Measurements from ENCODE around the gene HMX1. TPM values are rescaled to one million over a fixed set of nuclear protein-coding genes. Genes with fewer than 3 reads are reported as not detected.

HMX1 gene
- polyA plus RNA-seq, 1 donor (not counting 4 experiments of a cell fraction or from before 2014, with no cell fraction given), result not detected

DNA sequence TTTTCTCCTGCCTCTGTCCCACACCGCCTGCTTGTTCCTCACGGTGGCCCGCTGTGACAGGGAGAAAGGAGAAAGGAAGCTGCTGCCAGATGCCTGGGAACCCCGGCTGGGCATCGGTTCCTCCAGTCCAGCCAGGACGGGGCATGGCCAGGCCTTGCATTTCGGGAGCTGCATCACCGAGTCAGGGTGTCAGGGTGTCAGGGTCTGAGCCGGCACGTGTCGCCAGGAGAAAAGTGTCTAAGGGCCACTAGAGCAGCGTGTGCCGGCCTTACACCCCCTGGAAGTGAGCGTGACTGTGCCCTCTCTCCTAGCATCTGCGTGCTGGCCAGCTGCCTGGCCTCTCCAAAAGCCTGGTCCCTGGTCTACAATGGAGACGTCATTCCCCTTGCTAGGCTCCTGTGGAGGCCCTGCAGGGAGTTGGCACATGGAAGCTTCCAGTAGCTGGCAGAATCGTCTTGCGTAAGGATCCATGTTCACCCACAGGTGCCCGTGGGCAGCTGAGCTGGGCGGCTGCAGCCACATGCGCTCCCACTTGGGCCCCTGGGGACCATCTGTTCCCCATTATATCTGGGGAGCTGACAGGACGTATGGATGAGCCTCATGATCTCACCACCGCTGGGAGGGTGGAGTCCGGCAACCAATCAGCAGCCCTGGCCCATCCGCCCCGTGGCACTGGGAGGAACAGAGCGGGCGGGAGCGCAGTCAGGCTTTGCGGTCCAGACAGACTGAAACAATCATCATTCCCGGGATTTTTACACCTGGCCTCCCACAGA is 39.9 kb upstream of the HMX1 start:
- Histone ChIP-seq H3K9ac (ENCODE audit: control insufficient read depth, extremely low read depth, insufficient read depth, low read length) (no peak overlapping the region), H3K79me2 (ENCODE audit: control insufficient read depth, insufficient read depth, low read length) (no peaks in the 10 kb centered on the region), H3K4me1 (ENCODE audit: control insufficient read depth, extremely low read depth, insufficient read depth, low read length) (no peaks in the 10 kb centered on the region), H3K27ac (ENCODE audit: control insufficient read depth, insufficient read depth, low read length) (no peak overlapping the region), H4K20me1 (ENCODE audit: control insufficient read depth, extremely low read depth, insufficient read depth, low read length) (peaks cover 2% of the 10 kb centered on the region), H3K9me3 (ENCODE audit: control insufficient read depth, low read depth, low read length) (no peaks in the 10 kb centered on the region), H3K27me3 (ENCODE audit: control insufficient read depth, extremely low read depth, insufficient read depth, low read length) (peaks cover 3% of the 10 kb centered on the region), H2AFZ (ENCODE audit: control insufficient read depth, low read length) (no peak overlapping the region), H3K36me3 (ENCODE audit: control insufficient read depth in 2 of 2, extremely low read depth in 1 of 2, insufficient read depth in 2 of 2, low read length in 2 of 2) (no peaks in the 10 kb centered on the region), H3K4me2 (ENCODE audit: control insufficient read depth, extremely low read depth, insufficient read depth, low read depth, low read length) (no peak overlapping the region), H3K4me3 (ENCODE audit: control insufficient read depth in 2 of 3, extremely low read depth in 1 of 3, insufficient read depth in 2 of 3, low read depth in 1 of 3, low read length in 3 of 3) (no peak overlapping the region), H3K9me1 (ENCODE audit: control insufficient read depth, extremely low read depth, insufficient read depth, low read length) (no peaks in the 10 kb centered on the region)
- dilution Hi-C loops (cut with MboI; ENCODE audit: extremely low pct_ligation_motif_present, low sequenced_read_pairs), result no loop called here
- no peak for DNase-seq (ENCODE audit: low read depth, low spot score)
- TF ChIP-seq, protein P1, sequence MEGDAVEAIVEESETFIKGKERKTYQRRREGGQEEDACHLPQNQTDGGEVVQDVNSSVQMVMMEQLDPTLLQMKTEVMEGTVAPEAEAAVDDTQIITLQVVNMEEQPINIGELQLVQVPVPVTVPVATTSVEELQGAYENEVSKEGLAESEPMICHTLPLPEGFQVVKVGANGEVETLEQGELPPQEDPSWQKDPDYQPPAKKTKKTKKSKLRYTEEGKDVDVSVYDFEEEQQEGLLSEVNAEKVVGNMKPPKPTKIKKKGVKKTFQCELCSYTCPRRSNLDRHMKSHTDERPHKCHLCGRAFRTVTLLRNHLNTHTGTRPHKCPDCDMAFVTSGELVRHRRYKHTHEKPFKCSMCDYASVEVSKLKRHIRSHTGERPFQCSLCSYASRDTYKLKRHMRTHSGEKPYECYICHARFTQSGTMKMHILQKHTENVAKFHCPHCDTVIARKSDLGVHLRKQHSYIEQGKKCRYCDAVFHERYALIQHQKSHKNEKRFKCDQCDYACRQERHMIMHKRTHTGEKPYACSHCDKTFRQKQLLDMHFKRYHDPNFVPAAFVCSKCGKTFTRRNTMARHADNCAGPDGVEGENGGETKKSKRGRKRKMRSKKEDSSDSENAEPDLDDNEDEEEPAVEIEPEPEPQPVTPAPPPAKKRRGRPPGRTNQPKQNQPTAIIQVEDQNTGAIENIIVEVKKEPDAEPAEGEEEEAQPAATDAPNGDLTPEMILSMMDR (optimal IDR thresholded peaks at IDR 0.05 in 1 of 3, IDR thresholded peaks at IDR 0.05 in 1 of 3, conservative IDR thresholded peaks at IDR 0.05 in 1 of 3; ENCODE audit: extremely low read depth in 1 of 3, insufficient read depth in 2 of 3, low read length in 3 of 3), result no peak
- no peak for TF ChIP-seq EZH2 (IDR thresholded peaks at IDR 0.05; ENCODE audit: low read length)
- no peak for FAIRE-seq

DNA sequence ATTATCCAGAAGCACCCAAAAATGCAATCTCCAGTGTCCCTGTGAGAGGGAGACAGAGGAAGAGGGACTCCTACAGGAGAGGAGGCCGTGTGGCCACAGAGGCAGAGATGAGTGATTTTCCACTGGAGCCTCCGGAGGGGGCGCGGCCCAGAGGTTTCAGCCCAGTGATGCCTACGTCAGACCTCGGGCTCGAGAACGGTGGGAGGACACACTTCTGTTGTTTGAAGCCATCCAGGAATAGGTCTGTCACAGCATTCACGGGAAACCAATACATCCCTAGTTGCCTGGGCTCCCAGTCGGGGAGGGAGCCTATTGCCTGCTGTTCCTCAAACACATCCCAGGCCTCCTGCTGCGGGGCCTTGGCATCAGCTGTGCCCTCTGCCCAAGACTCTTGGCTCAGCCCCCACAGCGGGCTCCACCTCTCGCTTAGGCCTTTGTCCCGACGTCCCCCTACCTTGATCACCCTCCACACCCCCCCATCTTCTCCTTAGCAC is 39.2 kb upstream of the HMX1 start:
- FAIRE-seq (no peak), DNase-seq (ENCODE audit: low read depth, low spot score) (no peak)
- H4K20me1 ChIP-seq (ENCODE audit: control insufficient read depth, extremely low read depth, insufficient read depth, low read length), result peaks cover 2% of the 10 kb centered on the region
- peaks cover 3% of the 10 kb centered on the region for H3K27me3 ChIP-seq (ENCODE audit: control insufficient read depth, extremely low read depth, insufficient read depth, low read length)
- no peak overlapping the region for H3K27ac ChIP-seq (ENCODE audit: control insufficient read depth, insufficient read depth, low read length)
- no peaks in the 10 kb centered on the region for H3K4me1 ChIP-seq (ENCODE audit: control insufficient read depth, extremely low read depth, insufficient read depth, low read length)
- no peaks in the 10 kb centered on the region for H3K36me3 ChIP-seq (ENCODE audit: control insufficient read depth in 2 of 2, extremely low read depth in 1 of 2, insufficient read depth in 2 of 2, low read length in 2 of 2)
- TF ChIP-seq, protein P1 (optimal IDR thresholded peaks at IDR 0.05 in 1 of 3, IDR thresholded peaks at IDR 0.05 in 1 of 3, conservative IDR thresholded peaks at IDR 0.05 in 1 of 3; ENCODE audit: extremely low read depth in 1 of 3, insufficient read depth in 2 of 3, low read length in 3 of 3), result no peak
- no peak for TF ChIP-seq EZH2 (IDR thresholded peaks at IDR 0.05; ENCODE audit: low read length)
- no peaks in the 10 kb centered on the region for H3K9me3 ChIP-seq (ENCODE audit: control insufficient read depth, low read depth, low read length)
- H2AFZ ChIP-seq (ENCODE audit: control insufficient read depth, low read length), result no peak overlapping the region
- H3K4me3 ChIP-seq (ENCODE audit: control insufficient read depth in 2 of 3, extremely low read depth in 1 of 3, insufficient read depth in 2 of 3, low read depth in 1 of 3, low read length in 3 of 3), result no peak overlapping the region
- dilution Hi-C loops (cut with MboI; ENCODE audit: extremely low pct_ligation_motif_present, low sequenced_read_pairs), result no loop called here
- H3K9me1 ChIP-seq (ENCODE audit: control insufficient read depth, extremely low read depth, insufficient read depth, low read length), result no peaks in the 10 kb centered on the region
- H3K79me2 ChIP-seq (ENCODE audit: control insufficient read depth, insufficient read depth, low read length), result no peaks in the 10 kb centered on the region
- no peak overlapping the region for H3K9ac ChIP-seq (ENCODE audit: control insufficient read depth, extremely low read depth, insufficient read depth, low read length)
- H3K4me2 ChIP-seq (ENCODE audit: control insufficient read depth, extremely low read depth, insufficient read depth, low read depth, low read length), result no peak overlapping the region

All from keratinocyte (primary cell).